HEK293 (cell line): ENCODE results near the gene FAM234B.

Source experiments
- CTCF ChIA-PET: fragments of 350-600 bp; formaldehyde crosslinking; extraction: SDS; loops from one replicate; lab custom pipeline; 2021; ENCODE audit warnings: antibody characterized with exemption; lab: Yijun Ruan, JAX
- POLR2A ChIA-PET: fragments of 300-600 bp; formaldehyde crosslinking; extraction: SDS; loops from one replicate; lab custom pipeline; 2020; ENCODE audit warnings: antibody characterized with exemption, inconsistent platforms; lab: Yijun Ruan, JAX
- H3K27ac ChIP-seq: fragments of 200-500 bp; sonication (Bioruptor generic); 2 replicates; pipeline ENCODE4 v1.5.1; 2014; ENCODE audit warnings: low read depth, low read length, control low read depth, inconsistent platforms; ENCODE audit errors: extremely low read depth
- H3K36me3 ChIP-seq, 2 experiments: fragments of 200-500 bp in 1 of 2; sonication (Bioruptor generic) in 1 of 2; 1 replicate in 1 of 2; 2 replicates in 1 of 2; pipeline ENCODE4 v1.5.1; 2014 to 2017; ENCODE audit warnings: inconsistent platforms in 2 of 2, low read length in 2 of 2; ENCODE audit not compliant: control insufficient read depth in 2 of 2, insufficient read depth in 1 of 2
- H3K4me1 ChIP-seq: fragments of 200-500 bp; sonication (Bioruptor generic); 2 replicates; pipeline ENCODE4 v1.5.1; 2014; ENCODE audit warnings: mild to moderate bottlenecking, low read length, inconsistent platforms; ENCODE audit not compliant: control insufficient read depth, insufficient read depth
- H3K4me3 ChIP-seq: 2 replicates; pipeline ENCODE4 v1.5.1; 2011; ENCODE audit warnings: low read depth, mild to moderate bottlenecking, control low read depth, low read length, moderate library complexity
- H3K9me3 ChIP-seq: fragments of 200-500 bp; sonication (Bioruptor generic); 2 replicates; pipeline ENCODE4 v1.5.1; 2014; ENCODE audit warnings: low read depth, low read length, inconsistent platforms; ENCODE audit not compliant: control insufficient read depth, insufficient read depth
- BCL11A ChIP-seq: fragments of 450-650 bp; formaldehyde crosslinking; IDR thresholded peaks from 2 replicates; pipeline ENCODE4 v1.5.1; 2016; ENCODE audit warnings: low read depth, missing biosample characterization, missing genetic modification characterization
- BCL11B ChIP-seq: fragments of 450-650 bp; formaldehyde crosslinking; IDR thresholded peaks from 2 replicates; pipeline ENCODE4 v1.5.1; 2016; ENCODE audit warnings: low read depth, missing biosample characterization, missing genetic modification characterization
- GLIS2 ChIP-seq: fragments of 450-650 bp; formaldehyde crosslinking; IDR thresholded peaks from 2 replicates; pipeline ENCODE4 v1.5.1; 2016; ENCODE audit warnings: missing biosample characterization, missing genetic modification characterization
- REPIN1 ChIP-seq: fragments of 450-650 bp; formaldehyde crosslinking; IDR thresholded peaks from 2 replicates; pipeline ENCODE4 v1.5.1; 2017; ENCODE audit warnings: missing biosample characterization, missing genetic modification characterization, low read depth
- SCRT2 ChIP-seq: fragments of 450-650 bp; formaldehyde crosslinking; IDR thresholded peaks from 2 replicates; pipeline ENCODE4 v1.5.1; 2016; ENCODE audit warnings: missing biosample characterization, missing genetic modification characterization
- ZIC2 ChIP-seq: fragments of 450-650 bp; formaldehyde crosslinking; IDR thresholded peaks from 2 replicates; pipeline ENCODE4 v1.5.1; 2016; ENCODE audit warnings: missing biosample characterization, missing genetic modification characterization
- ZNF10 ChIP-seq: fragments of 450-650 bp; formaldehyde crosslinking; IDR thresholded peaks from 2 replicates; pipeline ENCODE4 v1.5.1; 2017; ENCODE audit warnings: missing biosample characterization, missing genetic modification characterization
- ZNF112 ChIP-seq: fragments of 450-650 bp; formaldehyde crosslinking; IDR thresholded peaks from 2 replicates; pipeline ENCODE4 v1.5.0; 2017; ENCODE audit warnings: missing biosample characterization, missing genetic modification characterization
- ZNF146 ChIP-seq: fragments of 450-650 bp; formaldehyde crosslinking; IDR thresholded peaks from 2 replicates; pipeline ENCODE4 v1.5.1; 2016; ENCODE audit warnings: missing biosample characterization, missing genetic modification characterization
- ZNF174 ChIP-seq: fragments of 450-650 bp; formaldehyde crosslinking; IDR thresholded peaks from 2 replicates; pipeline ENCODE4 v1.5.0; 2017; ENCODE audit warnings: missing biosample characterization, mild to moderate bottlenecking, missing genetic modification characterization
- ZNF18 ChIP-seq: fragments of 450-650 bp; formaldehyde crosslinking; IDR thresholded peaks from 2 replicates; pipeline ENCODE4 v1.5.1; 2016; ENCODE audit warnings: missing biosample characterization, missing genetic modification characterization
- ZNF202 ChIP-seq: fragments of 450-650 bp; formaldehyde crosslinking; IDR thresholded peaks from 2 replicates; pipeline ENCODE4 v1.5.1; 2016; ENCODE audit warnings: missing biosample characterization, missing genetic modification characterization, borderline replicate concordance
- ZNF24 ChIP-seq: fragments of 450-650 bp; formaldehyde crosslinking; IDR thresholded peaks from 2 replicates; pipeline ENCODE4 v1.5.1; 2016; ENCODE audit warnings: missing biosample characterization, missing genetic modification characterization
- ZNF324 ChIP-seq: fragments of 450-650 bp; formaldehyde crosslinking; IDR thresholded peaks from 2 replicates; pipeline ENCODE4 v1.5.1; 2016; ENCODE audit warnings: missing biosample characterization, missing genetic modification characterization
- ZNF341 ChIP-seq: fragments of 450-650 bp; formaldehyde crosslinking; IDR thresholded peaks from 2 replicates; pipeline ENCODE4; 2016; ENCODE audit warnings: low read depth, missing biosample characterization, missing genetic modification characterization
- ZNF362 ChIP-seq: fragments of 450-650 bp; formaldehyde crosslinking; IDR thresholded peaks from 2 replicates; pipeline ENCODE4 v1.5.1; 2016; ENCODE audit warnings: missing biosample characterization, missing genetic modification characterization
- ZNF426 ChIP-seq: fragments of 450-650 bp; formaldehyde crosslinking; IDR thresholded peaks from 2 replicates; pipeline ENCODE4 v1.5.1; 2017; ENCODE audit warnings: missing biosample characterization, missing genetic modification characterization, mild to moderate bottlenecking, inconsistent platforms, moderate library complexity
- ZNF48 ChIP-seq: fragments of 450-650 bp; formaldehyde crosslinking; IDR thresholded peaks from 2 replicates; pipeline ENCODE4 v1.5.1; 2016; ENCODE audit warnings: missing biosample characterization, missing genetic modification characterization
- ZNF501 ChIP-seq: fragments of 450-650 bp; formaldehyde crosslinking; IDR thresholded peaks from 2 replicates; pipeline ENCODE4 v1.5.1; 2016; ENCODE audit warnings: missing biosample characterization, missing genetic modification characterization
- ZNF600 ChIP-seq: fragments of 450-650 bp; formaldehyde crosslinking; IDR thresholded peaks from 2 replicates; pipeline ENCODE4 v1.5.1; 2016; ENCODE audit warnings: missing biosample characterization, missing genetic modification characterization
- ZNF660 ChIP-seq: fragments of 450-650 bp; IDR thresholded peaks from 2 replicates; pipeline ENCODE4 v1.5.1; 2018; ENCODE audit warnings: missing biosample characterization, mild to moderate bottlenecking, missing genetic modification characterization
- ZNF704 ChIP-seq: fragments of 450-650 bp; formaldehyde crosslinking; IDR thresholded peaks from 2 replicates; pipeline ENCODE4 v1.5.1; 2016; ENCODE audit warnings: missing biosample characterization, missing genetic modification characterization
- ZNF76 ChIP-seq: fragments of 450-650 bp; formaldehyde crosslinking; IDR thresholded peaks from 2 replicates; pipeline ENCODE4; 2016; ENCODE audit warnings: low read depth, missing biosample characterization, missing genetic modification characterization, borderline replicate concordance
- ZSCAN16 ChIP-seq: fragments of 450-650 bp; formaldehyde crosslinking; IDR thresholded peaks from 2 replicates; pipeline ENCODE4 v1.5.1; 2016; ENCODE audit warnings: missing biosample characterization, missing genetic modification characterization
- TF ChIP-seq, protein P1 (sequence below): fragments of 450-650 bp; formaldehyde crosslinking; IDR thresholded peaks from 2 replicates; pipeline ENCODE4 v1.5.1; 2016; ENCODE audit warnings: missing biosample characterization, missing genetic modification characterization
- TF ChIP-seq, protein P2 (sequence below): fragments of 450-650 bp; formaldehyde crosslinking; IDR thresholded peaks from 2 replicates; pipeline ENCODE4 v1.5.1; 2016; ENCODE audit warnings: missing biosample characterization, missing genetic modification characterization

Gene FAM234B

DNA sequence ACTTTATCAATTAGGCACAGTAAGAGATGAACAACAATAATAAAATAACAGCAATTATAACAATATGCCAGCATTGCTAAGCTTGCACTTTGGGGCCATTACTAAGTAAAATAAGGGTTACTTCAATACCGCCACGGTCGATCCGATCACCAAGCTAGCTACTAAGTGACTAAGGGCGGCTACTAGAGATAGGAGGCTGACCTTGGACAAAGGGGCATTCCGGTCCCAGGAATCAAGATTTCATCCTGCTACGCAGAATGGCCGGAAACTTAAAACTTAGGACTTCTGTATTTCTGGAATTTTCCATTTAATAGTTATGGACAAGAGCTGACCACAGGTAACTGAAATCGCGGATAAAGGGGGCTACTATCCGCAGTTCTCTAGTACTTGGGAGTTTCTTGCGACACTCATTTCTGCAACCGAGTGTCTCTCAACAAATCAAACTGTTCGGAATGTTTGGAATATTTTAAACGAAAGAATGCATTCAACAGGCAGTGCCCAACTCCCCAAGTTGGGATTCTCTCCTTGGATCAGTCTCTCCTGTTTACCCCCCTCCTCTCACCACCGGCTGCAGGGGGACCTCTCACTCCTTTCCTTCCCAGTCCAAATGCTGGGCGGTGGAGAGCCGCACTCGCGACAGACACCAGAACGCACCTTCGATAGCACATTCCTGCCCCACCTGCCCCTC lies 44.8 kb upstream of the FAM234B start (continued):
- TF ChIP-seq ZNF501 (tag by site-specific recombination) (no peak), ZNF10 (tag by site-specific recombination) (no peak), ZNF24 (tag by site-specific recombination) (no peak), ZSCAN16 (tag by site-specific recombination) (no peak), ZNF362 (tag by site-specific recombination) (no peak), ZNF146 (tag by site-specific recombination) (no peak), ZNF48 (tag by site-specific recombination) (no peak), GLIS2 (tag by site-specific recombination) (0 out of 2 replicates have a peak, but pooled peaks have one; percentile 30), ZNF18 (no peak), ZNF112 (no peak), BCL11B (tag by site-specific recombination) (no peak), ZNF174 (tag by site-specific recombination) (no peak), ZNF426 (tag by site-specific recombination) (no peak), ZNF704 (tag by site-specific recombination) (no peak), SCRT2 (tag by site-specific recombination) (peak; percentile 78), ZNF202 (tag by site-specific recombination) (no peak), BCL11A (no peak), ZNF600 (tag by site-specific recombination) (no peak; the same call in 1 of the 2 replicates)
- TF ChIP-seq, protein P1, sequence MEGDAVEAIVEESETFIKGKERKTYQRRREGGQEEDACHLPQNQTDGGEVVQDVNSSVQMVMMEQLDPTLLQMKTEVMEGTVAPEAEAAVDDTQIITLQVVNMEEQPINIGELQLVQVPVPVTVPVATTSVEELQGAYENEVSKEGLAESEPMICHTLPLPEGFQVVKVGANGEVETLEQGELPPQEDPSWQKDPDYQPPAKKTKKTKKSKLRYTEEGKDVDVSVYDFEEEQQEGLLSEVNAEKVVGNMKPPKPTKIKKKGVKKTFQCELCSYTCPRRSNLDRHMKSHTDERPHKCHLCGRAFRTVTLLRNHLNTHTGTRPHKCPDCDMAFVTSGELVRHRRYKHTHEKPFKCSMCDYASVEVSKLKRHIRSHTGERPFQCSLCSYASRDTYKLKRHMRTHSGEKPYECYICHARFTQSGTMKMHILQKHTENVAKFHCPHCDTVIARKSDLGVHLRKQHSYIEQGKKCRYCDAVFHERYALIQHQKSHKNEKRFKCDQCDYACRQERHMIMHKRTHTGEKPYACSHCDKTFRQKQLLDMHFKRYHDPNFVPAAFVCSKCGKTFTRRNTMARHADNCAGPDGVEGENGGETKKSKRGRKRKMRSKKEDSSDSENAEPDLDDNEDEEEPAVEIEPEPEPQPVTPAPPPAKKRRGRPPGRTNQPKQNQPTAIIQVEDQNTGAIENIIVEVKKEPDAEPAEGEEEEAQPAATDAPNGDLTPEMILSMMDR, result no peak

DNA sequence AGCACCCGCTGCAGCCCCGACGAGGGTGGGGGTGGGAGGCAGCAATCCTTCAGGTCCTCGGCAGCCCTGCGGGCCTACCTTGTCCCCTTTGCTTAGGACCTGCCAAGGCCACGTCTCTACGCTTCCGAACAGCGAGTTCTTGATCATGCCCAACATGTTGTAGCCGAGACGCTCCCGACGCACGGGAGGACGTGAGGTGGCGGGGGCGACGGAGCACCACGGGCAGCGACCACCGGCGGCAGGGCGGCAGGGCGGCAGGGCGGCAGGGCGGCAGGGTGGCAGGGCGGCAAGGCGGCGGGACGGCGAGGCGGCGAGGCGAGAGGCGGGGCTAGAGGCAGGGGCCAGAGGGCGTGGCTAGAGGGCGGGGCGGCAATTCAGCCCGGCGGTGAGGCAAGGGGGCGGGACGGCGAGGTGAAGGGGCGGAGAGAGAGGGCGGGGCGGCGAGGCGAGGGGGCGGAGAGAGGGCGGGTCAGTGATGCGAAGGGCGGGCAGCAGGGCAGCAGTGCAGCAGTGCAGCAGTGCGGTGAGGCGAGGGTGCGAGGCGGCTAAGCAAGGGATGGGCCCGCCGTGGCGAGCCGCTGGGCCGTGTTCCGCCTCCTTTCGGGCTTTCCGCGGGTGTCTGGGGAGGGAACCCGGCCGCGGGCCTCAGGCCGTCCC lies 44.1 kb upstream of the FAM234B start, which contains the start of gene HEBP1:
Gene HEBP1, minus strand, starts transcription at position 307 of the 657 bp plus-strand sequence. Its CDS starts 151 bp downstream, at position 156.
- Histone ChIP-seq H3K4me3 (peak within 1 kb of the TSS; percentile 74), H3K36me3 (no peaks in the 10 kb centered on the region), H3K4me1 (peaks cover 6% of the 10 kb centered on the region), H3K9me3 (no peaks in the 10 kb centered on the region), H3K27ac (peak within 1 kb of the TSS; percentile 82)
- ChIA-PET CTCF (interaction anchor here (0.7 to 0.9 kb wide), 2 partner anchors 13 to 14 kb away, joined by 3 read pairs; no protein-coding TSS in a partner anchor), POLR2A (no interaction called here)
- peak; percentile 26; the same call in 1 of the 2 replicates for TF ChIP-seq ZIC2 (tag by site-specific recombination)
- TF ChIP-seq REPIN1 (tag by site-specific recombination), result no peak
- TF ChIP-seq ZNF146 (tag by site-specific recombination), result no peak
- TF ChIP-seq ZNF341 (tag by site-specific recombination), result peak; percentile 40
- peak; percentile 39; the same call in 1 of the 2 replicates for TF ChIP-seq ZNF76 (tag by site-specific recombination)
- 0 out of 2 replicates have a peak, but pooled peaks have one; percentile 20 for TF ChIP-seq ZNF324
- TF ChIP-seq, protein P1, result peak; percentile 56
- TF ChIP-seq ZNF660 (tag by site-specific recombination), result peak; percentile 57; the same call in 1 of the 2 replicates
- TF ChIP-seq, protein P2, sequence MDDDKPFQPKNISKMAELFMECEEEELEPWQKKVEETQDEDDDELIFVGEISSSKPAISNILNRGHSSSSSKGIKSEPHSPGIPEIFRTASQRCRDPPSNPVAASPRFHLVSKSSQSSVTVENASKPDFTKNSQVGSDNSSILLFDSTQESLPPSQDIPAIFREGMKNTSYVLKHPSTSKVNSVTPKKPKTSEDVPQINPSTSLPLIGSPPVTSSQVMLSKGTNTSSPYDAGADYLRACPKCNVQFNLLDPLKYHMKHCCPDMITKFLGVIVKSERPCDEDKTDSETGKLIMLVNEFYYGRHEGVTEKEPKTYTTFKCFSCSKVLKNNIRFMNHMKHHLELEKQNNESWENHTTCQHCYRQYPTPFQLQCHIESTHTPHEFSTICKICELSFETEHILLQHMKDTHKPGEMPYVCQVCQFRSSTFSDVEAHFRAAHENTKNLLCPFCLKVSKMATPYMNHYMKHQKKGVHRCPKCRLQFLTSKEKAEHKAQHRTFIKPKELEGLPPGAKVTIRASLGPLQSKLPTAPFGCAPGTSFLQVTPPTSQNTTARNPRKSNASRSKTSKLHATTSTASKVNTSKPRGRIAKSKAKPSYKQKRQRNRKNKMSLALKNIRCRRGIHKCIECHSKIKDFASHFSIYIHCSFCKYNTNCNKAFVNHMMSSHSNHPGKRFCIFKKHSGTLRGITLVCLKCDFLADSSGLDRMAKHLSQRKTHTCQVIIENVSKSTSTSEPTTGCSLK (tag by site-specific recombination), result no peak
